GM18873 (cell line): ENCODE measurements around the gene TMEM143.
"Not testable (repeated sequence)": the region's sequence is repeated elsewhere in the genome, so short reads cannot be mapped to it uniquely, and the experiment has no call there.

Source experiments
- ATAC-seq: cut with Tn5 transposase; IDR thresholded peaks from one replicate; pipeline ENCODE4 v1.9.1; 2021; ENCODE audit warnings: mild to moderate bottlenecking, moderate library complexity, moderate number of reproducible peaks; ENCODE audit not compliant: unreplicated experiment, low FRiP score

The TMEM143 gene

DNA sequence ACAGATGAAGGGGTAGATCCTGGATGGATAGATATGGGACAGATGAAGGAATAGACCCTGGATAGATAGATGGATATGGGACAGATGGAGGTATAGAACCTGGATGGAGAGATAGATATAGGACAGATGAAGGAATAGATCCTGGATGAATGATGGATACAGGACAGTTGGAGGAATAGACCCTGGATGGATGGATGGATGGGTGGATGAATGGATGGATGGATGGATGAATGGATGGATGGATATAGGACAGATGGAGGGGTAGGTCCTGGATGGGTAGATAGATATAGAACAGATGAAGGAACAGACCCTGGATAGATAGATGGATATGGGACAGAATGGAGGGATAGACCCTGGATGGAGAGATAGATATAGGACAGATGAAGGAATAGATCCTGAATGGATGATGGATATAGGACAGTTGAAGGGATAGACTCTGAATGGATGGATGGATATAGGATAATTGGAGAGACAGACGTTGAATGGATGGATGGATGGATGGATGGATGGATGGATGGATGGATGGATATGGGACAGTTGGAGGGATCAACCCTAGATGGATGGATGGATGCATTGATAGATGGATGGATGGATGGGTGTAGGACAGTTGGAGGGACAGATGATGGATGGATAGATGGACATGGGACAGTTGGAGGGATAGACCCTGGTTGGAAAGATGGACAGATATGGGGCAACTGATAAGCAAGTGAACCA, 61.7 kb downstream of the TMEM143 start:
- no peak for ATAC-seq

- ATAC-seq = no peak
Observed at GRCh38 chr19:48297975-48298374, 65.8 kb downstream of the TMEM143 start.

GRCh38 chr19:48296963-48297734, 66.6 kb downstream of the TMEM143 start:
- ATAC-seq = no peak

DNA sequence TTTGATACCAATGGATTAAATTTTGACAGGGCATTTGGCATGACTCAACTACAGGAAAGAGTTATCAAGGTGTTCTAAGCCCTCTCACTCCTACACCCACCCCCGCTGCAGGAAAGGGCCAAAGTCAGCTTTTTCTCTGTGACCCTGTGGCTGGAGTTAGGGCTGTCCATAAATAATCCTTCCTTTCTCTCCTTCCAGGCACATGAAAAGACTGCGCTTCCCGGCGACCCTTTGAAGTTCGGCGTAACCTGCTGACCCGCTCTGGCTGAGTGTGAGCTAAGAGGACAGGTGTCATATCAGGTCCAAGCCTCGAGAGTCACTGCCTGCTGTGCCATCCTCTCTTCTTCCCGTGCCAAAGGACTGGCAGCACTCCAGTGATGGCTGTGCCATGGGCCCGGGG, 68.3 kb downstream of the TMEM143 start:
- ATAC-seq = no peak

GRCh38 chr19:48292798-48293197, 70.9 kb downstream of the TMEM143 start:
- no peak for ATAC-seq

DNA sequence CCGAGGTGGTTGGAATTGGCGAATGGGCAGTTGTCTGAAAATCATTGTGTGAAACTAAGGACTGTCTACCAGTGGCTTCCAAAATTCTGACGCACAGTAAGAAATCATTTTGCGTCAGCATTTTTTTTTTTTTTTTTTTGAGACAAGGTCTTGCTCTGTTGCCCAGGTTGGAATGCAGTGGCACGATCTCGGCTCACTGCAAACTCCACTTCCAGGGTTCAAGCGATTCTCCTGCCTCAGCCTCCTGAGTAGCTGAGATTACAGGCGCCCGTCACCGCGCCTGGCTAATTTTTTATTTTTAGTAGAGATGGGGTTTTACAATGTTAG, 72.3 kb downstream of the TMEM143 start:
- not testable (repeated sequence) for ATAC-seq

DNA sequence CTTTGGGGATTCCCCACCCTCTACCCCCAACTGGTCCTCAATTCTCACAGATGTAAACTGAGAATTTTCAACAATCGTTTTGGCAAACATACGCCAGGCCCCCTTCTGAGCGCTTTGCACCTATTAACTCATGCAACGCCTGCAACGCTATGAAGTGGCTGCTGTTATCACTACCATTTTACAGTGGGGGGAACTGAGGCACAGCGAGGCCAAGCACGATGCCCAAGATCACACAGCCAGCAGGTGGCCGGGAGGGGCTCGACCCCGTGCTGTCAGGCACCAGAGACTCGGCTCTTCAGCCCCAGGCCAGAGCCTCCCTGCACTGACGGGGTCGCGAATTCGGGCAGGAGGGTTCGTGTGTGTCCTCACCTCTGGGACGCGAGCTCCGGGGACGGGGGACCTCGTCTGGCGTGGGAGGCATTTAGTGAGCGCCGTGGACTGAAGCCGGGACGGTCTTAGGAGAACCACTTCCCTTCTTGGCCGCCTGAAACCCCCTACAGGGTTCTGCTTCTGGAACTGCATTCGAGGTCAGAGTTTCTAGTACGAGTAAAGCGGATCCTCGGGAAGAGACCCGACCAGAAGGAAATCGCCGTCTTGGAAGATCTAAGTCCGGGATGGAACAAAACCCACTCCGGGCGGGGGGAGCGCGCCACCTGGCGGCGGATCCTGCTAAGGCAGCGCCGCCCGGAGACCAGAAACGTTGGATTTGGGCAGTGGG, 72.8 kb downstream of the TMEM143 start:
- no peak for ATAC-seq

DNA sequence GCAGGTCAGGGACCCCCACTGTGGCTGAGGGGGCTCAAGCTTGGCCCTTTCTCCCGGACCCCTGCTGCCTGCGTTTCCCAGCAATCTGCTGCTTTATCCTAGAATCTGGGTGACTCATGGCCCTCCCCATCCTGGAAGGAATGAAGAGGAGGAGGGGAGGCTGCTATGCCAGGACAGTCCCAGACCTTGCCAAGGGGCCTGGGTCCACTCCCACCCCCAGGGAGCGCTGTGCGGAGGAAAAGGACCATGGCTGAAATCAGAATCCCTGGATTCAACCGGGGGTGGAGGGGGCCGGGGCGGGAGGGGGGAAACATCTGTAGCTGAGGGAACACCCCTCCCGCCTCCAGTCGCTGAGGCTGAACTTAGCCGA, 73.4 kb downstream of the TMEM143 start:
- no peak for ATAC-seq

GRCh38 chr19:48287748-48288147, 76.0 kb downstream of the TMEM143 start:
- ATAC-seq = no peak

DNA sequence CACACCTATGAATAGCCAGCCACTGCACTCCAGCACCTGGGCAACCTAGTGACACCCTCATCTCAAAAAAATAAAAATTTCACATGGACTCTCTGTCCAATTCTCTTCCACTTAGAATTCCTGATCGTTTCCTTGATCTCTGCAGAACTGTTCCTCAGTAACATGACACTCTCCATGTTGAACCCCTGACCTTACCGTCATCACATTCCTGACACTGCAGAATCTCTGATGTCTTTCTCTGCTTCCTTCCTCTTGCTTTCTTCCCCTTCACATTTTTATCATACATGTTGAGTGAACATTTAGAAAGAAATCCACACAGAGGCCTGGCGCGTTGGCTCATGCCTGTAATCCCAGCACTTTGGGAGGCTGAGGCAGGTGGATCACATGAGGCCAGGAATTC, 78.8 kb downstream of the TMEM143 start:
- ATAC-seq = no peak

- no peak for ATAC-seq
Observed at GRCh38 chr19:48283908-48284307, 79.8 kb downstream of the TMEM143 start.
